Measurements from ENCODE around the gene RCOR1.

GRCh38 chr14:102754370-102755262, 162.2 kb downstream of the RCOR1 start:
- no peak for TF ChIP-seq CTCF (IDR thresholded peaks at IDR 0.05)
- no peak for TF ChIP-seq POLR2A (IDR thresholded peaks at IDR 0.05)

All from upper lobe of left lung (tissue), 4 donors.